GM23338 (cell line): ENCODE measurements around the gene CACNA1B. TPM values are rescaled to one million over a fixed set of nuclear protein-coding genes. Genes with fewer than 3 reads are reported as not detected.

Experiments
- ATAC-seq: fragments of 200-7000 bp; cut with Tn5 transposase; 3 replicates; pipeline ENCODE4 v1.9.1; 2020
- DNase-seq: peaks from one replicate; pipeline ENCODE4 v3.0.0-alpha.2; 2015; ENCODE audit warnings: low spot score
- H2AFZ ChIP-seq: fragments of 200-600 bp; sonication (generic); 2 replicates; pipeline ENCODE4 v1.8.0; 2016; ENCODE audit warnings: antibody characterized with exemption, mild to moderate bottlenecking, moderate library complexity
- H3F3A ChIP-seq: fragments of 200-600 bp; sonication (generic); replicated peaks from 2 replicates; pipeline ENCODE4 v1.8.0; 2017; ENCODE audit warnings: antibody characterized with exemption, mixed run types, low read depth
- H3K27ac ChIP-seq: fragments of 200-600 bp; sonication (generic); 2 replicates; pipeline ENCODE4 v1.6.1; 2016; ENCODE audit warnings: low read depth
- H3K27me3 ChIP-seq: fragments of 200-600 bp; sonication (generic); 2 replicates; pipeline ENCODE4 v1.8.0; 2016; ENCODE audit warnings: mild to moderate bottlenecking, mixed run types, moderate library complexity; ENCODE audit not compliant: insufficient read depth
- H3K36me3 ChIP-seq: fragments of 200-600 bp; sonication (generic); 2 replicates; pipeline ENCODE4 v1.8.0; 2016; ENCODE audit warnings: mild to moderate bottlenecking; ENCODE audit not compliant: insufficient read depth
- H3K4me1 ChIP-seq: fragments of 200-600 bp; sonication (generic); 2 replicates; pipeline ENCODE4 v1.8.0; 2016; ENCODE audit warnings: mild to moderate bottlenecking, moderate library complexity; ENCODE audit not compliant: insufficient read depth
- H3K4me2 ChIP-seq: fragments of 200-600 bp; sonication (generic); 2 replicates; pipeline ENCODE4 v1.7.1; 2017; ENCODE audit warnings: mixed run types
- H3K4me3 ChIP-seq: fragments of 200-600 bp; sonication (generic); 2 replicates; pipeline ENCODE4 v1.6.1; 2016; ENCODE audit warnings: mixed run types
- H3K79me2 ChIP-seq: fragments of 200-600 bp; sonication (generic); replicated peaks from 2 replicates; pipeline ENCODE4 v1.8.0; 2017; ENCODE audit warnings: mild to moderate bottlenecking; ENCODE audit not compliant: insufficient read depth
- H3K9me2 ChIP-seq: fragments of 200-600 bp; sonication (generic); 2 replicates; pipeline ENCODE4 v1.8.0; 2017; ENCODE audit not compliant: insufficient read depth
- H4K20me1 ChIP-seq: fragments of 200-600 bp; sonication (generic); replicated peaks from 2 replicates; pipeline ENCODE4 v1.8.0; 2017; ENCODE audit warnings: mild to moderate bottlenecking; ENCODE audit not compliant: insufficient read depth
- H3K27ac Mint-ChIP-seq: 2 replicates; pipeline ENCODE4 v1.8.0; 2020; ENCODE audit warnings: inconsistent platforms, mild to moderate bottlenecking, moderate library complexity, mixed read lengths
- H3K27me3 Mint-ChIP-seq: 3 replicates; pipeline ENCODE4 v1.8.0; 2022; ENCODE audit warnings: low read depth, mild to moderate bottlenecking, moderate library complexity, mixed read lengths, inconsistent platforms; ENCODE audit not compliant: insufficient read depth, poor library complexity
- H3K36me3 Mint-ChIP-seq: 3 replicates; pipeline ENCODE4 v1.8.0; 2021; ENCODE audit warnings: low read depth, mild to moderate bottlenecking, inconsistent platforms, moderate library complexity, mixed read lengths
- H3K4me1 Mint-ChIP-seq: 3 replicates; pipeline ENCODE4 v1.8.0; 2020; ENCODE audit warnings: mild to moderate bottlenecking, inconsistent platforms, mixed read lengths
- H3K4me3 Mint-ChIP-seq: 3 replicates; pipeline ENCODE4 v1.8.0; 2021; ENCODE audit warnings: moderate library complexity, mild to moderate bottlenecking, inconsistent platforms, mixed read lengths
- H3K9me3 Mint-ChIP-seq: 3 replicates; pipeline ENCODE4 v1.8.0; 2020; ENCODE audit warnings: moderate library complexity, mild to moderate bottlenecking, inconsistent platforms, mixed read lengths
- CREB1 ChIP-seq: fragments of 250-450 bp; sonication (Bioruptor Pico); IDR thresholded peaks from 2 replicates; pipeline ENCODE4 v1.5.0; 2020; ENCODE audit warnings: low read depth, mild to moderate bottlenecking, moderate library complexity
- EZH2 ChIP-seq: fragments of 200-600 bp; sonication (generic); IDR thresholded peaks from one replicate; pipeline ENCODE4 v1.8.0; 2017; ENCODE audit warnings: antibody characterized with exemption, mild to moderate bottlenecking, low read depth; ENCODE audit not compliant: unreplicated experiment
- EZH2phosphoT487 ChIP-seq: fragments of 200-600 bp; sonication (generic); IDR thresholded peaks from one replicate; pipeline ENCODE4 v1.8.1; 2018; ENCODE audit warnings: antibody characterized with exemption; ENCODE audit not compliant: unreplicated experiment
- JUNB ChIP-seq: IDR thresholded peaks from one replicate; pipeline ENCODE4 v1.6.1; 2016; ENCODE audit warnings: antibody characterized with exemption; ENCODE audit not compliant: unreplicated experiment
- NANOG ChIP-seq: IDR thresholded peaks from 2 replicates; pipeline ENCODE4 v1.6.1; 2016; ENCODE audit warnings: antibody characterized with exemption, borderline replicate concordance
- POLR2AphosphoS5 ChIP-seq: IDR thresholded peaks from 2 replicates; pipeline ENCODE4 v1.6.1; 2016; ENCODE audit warnings: antibody characterized with exemption, low read depth
- STAT1 ChIP-seq: IDR thresholded peaks from one replicate; pipeline ENCODE4 v1.6.1; 2016; ENCODE audit warnings: antibody characterized with exemption; ENCODE audit not compliant: unreplicated experiment
- ZNF114 ChIP-seq: fragments of 250-450 bp; sonication (Bioruptor Pico); IDR thresholded peaks from 2 replicates; pipeline ENCODE4 v1.5.0; 2020; ENCODE audit warnings: mild to moderate bottlenecking, moderate library complexity
- polyA plus RNA-seq: library from polyadenylated mRNA; unstranded; fragments of >200 nt; fragmentation: Nextera tagmentation; extraction: Ambion mirVana; gene quantifications from 2 replicates; pipeline ENCODE4 v1.2.1, GENCODE V29; 2016
- total RNA-seq: library from RNA; depleted of rRNA; stranded (reverse); fragments of >200 nt; shearing (Covaris generic); gene quantifications from 2 replicates; pipeline ENCODE4 v1.2.3, GENCODE V29; 2014
- TF ChIP-seq, protein P1 (sequence below): fragments of 250-450 bp; sonication (Bioruptor Pico); IDR thresholded peaks from 2 replicates; pipeline ENCODE4 v1.5.0; 2020; ENCODE audit warnings: mild to moderate bottlenecking, moderate library complexity
- TF ChIP-seq, protein P2 (sequence below): IDR thresholded peaks from one replicate; pipeline ENCODE4 v1.6.1; 2018; ENCODE audit warnings: antibody characterized with exemption; ENCODE audit not compliant: unreplicated experiment

The CACNA1B gene
- total and polyA plus RNA-seq, 2 experiments from 2014 or later: 1.1 to 10.4 TPM

DNA sequence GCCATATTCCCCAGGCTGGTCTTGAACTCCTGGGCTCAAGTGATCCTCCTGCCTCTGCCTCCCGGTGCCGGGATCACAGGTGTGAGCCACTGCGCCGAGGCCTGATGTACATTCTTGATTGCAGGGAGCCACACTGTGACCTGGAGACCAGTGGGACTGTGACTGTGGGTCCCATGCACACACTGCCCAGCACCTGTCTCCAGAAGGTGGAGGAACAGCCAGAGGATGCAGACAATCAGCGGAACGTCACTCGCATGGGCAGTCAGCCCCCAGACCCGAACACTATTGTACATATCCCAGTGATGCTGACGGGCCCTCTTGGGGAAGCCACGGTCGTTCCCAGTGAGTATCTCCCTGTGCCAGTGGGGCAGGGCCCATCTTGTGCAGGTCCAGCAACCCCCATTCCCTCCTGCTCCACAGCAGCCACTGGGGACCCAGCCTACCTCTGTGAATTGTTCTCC is 147.3 kb downstream of the CACNA1B start:
- Histone ChIP-seq H3K4me3 (no peak overlapping the region), H3K27ac (no peak overlapping the region), H3K79me2 (peaks cover 9% of the 10 kb centered on the region), H4K20me1 (no peaks in the 10 kb centered on the region), H3K4me2 (no peak overlapping the region), H3K27me3 (peaks cover 8% of the 10 kb centered on the region), H3K9me2 (no peaks in the 10 kb centered on the region), H3F3A (no peaks in the 10 kb centered on the region; the same call in 1 of the 2 replicates), H2AFZ (no peak overlapping the region), H3K36me3 (no peaks in the 10 kb centered on the region), H3K4me1 (no peaks in the 10 kb centered on the region)
- H3K36me3 Mint-ChIP-seq: peaks cover 22% of the 10 kb centered on the region
- H3K27me3 Mint-ChIP-seq: peaks cover 11% of the 10 kb centered on the region
- no peak for TF ChIP-seq STAT1
- TF ChIP-seq EZH2: no peak
- no peak for TF ChIP-seq CREB1
- TF ChIP-seq POLR2AphosphoS5: no peak
- TF ChIP-seq, protein P1, sequence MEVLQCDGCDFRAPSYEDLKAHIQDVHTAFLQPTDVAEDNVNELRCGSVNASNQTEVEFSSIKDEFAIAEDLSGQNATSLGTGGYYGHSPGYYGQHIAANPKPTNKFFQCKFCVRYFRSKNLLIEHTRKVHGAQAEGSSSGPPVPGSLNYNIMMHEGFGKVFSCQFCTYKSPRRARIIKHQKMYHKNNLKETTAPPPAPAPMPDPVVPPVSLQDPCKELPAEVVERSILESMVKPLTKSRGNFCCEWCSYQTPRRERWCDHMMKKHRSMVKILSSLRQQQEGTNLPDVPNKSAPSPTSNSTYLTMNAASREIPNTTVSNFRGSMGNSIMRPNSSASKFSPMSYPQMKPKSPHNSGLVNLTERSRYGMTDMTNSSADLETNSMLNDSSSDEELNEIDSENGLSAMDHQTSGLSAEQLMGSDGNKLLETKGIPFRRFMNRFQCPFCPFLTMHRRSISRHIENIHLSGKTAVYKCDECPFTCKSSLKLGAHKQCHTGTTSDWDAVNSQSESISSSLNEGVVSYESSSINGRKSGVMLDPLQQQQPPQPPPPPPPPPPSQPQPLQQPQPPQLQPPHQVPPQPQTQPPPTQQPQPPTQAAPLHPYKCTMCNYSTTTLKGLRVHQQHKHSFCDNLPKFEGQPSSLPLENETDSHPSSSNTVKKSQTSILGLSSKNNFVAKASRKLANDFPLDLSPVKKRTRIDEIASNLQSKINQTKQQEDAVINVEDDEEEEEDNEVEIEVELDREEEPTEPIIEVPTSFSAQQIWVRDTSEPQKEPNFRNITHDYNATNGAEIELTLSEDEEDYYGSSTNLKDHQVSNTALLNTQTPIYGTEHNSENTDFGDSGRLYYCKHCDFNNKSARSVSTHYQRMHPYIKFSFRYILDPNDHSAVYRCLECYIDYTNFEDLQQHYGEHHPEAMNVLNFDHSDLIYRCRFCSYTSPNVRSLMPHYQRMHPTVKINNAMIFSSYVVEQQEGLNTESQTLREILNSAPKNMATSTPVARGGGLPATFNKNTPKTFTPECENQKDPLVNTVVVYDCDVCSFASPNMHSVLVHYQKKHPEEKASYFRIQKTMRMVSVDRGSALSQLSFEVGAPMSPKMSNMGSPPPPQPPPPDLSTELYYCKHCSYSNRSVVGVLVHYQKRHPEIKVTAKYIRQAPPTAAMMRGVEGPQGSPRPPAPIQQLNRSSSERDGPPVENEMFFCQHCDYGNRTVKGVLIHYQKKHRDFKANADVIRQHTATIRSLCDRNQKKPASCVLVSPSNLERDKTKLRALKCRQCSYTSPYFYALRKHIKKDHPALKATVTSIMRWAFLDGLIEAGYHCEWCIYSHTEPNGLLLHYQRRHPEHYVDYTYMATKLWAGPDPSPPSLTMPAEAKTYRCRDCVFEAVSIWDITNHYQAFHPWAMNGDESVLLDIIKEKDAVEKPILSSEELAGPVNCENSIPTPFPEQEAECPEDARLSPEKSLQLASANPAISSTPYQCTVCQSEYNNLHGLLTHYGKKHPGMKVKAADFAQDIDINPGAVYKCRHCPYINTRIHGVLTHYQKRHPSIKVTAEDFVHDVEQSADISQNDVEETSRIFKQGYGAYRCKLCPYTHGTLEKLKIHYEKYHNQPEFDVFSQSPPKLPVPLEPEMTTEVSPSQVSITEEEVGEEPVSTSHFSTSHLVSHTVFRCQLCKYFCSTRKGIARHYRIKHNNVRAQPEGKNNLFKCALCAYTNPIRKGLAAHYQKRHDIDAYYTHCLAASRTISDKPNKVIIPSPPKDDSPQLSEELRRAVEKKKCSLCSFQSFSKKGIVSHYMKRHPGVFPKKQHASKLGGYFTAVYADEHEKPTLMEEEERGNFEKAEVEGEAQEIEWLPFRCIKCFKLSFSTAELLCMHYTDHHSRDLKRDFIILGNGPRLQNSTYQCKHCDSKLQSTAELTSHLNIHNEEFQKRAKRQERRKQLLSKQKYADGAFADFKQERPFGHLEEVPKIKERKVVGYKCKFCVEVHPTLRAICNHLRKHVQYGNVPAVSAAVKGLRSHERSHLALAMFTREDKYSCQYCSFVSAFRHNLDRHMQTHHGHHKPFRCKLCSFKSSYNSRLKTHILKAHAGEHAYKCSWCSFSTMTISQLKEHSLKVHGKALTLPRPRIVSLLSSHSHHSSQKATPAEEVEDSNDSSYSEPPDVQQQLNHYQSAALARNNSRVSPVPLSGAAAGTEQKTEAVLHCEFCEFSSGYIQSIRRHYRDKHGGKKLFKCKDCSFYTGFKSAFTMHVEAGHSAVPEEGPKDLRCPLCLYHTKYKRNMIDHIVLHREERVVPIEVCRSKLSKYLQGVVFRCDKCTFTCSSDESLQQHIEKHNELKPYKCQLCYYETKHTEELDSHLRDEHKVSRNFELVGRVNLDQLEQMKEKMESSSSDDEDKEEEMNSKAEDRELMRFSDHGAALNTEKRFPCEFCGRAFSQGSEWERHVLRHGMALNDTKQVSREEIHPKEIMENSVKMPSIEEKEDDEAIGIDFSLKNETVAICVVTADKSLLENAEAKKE (CRISPR knock-in tag): no peak
- TF ChIP-seq JUNB: no peak
- no peak for TF ChIP-seq ZNF114
- TF ChIP-seq, protein P2, sequence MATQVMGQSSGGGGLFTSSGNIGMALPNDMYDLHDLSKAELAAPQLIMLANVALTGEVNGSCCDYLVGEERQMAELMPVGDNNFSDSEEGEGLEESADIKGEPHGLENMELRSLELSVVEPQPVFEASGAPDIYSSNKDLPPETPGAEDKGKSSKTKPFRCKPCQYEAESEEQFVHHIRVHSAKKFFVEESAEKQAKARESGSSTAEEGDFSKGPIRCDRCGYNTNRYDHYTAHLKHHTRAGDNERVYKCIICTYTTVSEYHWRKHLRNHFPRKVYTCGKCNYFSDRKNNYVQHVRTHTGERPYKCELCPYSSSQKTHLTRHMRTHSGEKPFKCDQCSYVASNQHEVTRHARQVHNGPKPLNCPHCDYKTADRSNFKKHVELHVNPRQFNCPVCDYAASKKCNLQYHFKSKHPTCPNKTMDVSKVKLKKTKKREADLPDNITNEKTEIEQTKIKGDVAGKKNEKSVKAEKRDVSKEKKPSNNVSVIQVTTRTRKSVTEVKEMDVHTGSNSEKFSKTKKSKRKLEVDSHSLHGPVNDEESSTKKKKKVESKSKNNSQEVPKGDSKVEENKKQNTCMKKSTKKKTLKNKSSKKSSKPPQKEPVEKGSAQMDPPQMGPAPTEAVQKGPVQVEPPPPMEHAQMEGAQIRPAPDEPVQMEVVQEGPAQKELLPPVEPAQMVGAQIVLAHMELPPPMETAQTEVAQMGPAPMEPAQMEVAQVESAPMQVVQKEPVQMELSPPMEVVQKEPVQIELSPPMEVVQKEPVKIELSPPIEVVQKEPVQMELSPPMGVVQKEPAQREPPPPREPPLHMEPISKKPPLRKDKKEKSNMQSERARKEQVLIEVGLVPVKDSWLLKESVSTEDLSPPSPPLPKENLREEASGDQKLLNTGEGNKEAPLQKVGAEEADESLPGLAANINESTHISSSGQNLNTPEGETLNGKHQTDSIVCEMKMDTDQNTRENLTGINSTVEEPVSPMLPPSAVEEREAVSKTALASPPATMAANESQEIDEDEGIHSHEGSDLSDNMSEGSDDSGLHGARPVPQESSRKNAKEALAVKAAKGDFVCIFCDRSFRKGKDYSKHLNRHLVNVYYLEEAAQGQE: no peak
- no peak for TF ChIP-seq EZH2phosphoT487
- TF ChIP-seq NANOG: no peak
- DNase-seq (no peak), ATAC-seq (no peak)
- no peak overlapping the region for H3K4me3 Mint-ChIP-seq
- H3K4me1 Mint-ChIP-seq: peaks cover 3% of the 10 kb centered on the region
- H3K9me3 Mint-ChIP-seq: no peaks in the 10 kb centered on the region
- no peak overlapping the region; the same call in 1 of the 2 replicates for H3K27ac Mint-ChIP-seq
